ENCODE results near the gene CAPN1. TPM values are rescaled to one million over a fixed set of nuclear protein-coding genes. Genes with fewer than 3 reads are reported as not detected.

The CAPN1 gene
- total RNA-seq, 4 donors from 2014 or later: 52.7 to 153 (median 106) TPM

GRCh38 chr11:65208785-65209710 is 27.3 kb downstream of the CAPN1 start:
- no peak overlapping the region for H3K4me3 ChIP-seq
- ATAC-seq (no peak), DNase-seq (no peak)
- intact Hi-C loops (cut with DNase I; ENCODE audit: low total_unique reads): no loop called here
- H3K27me3 ChIP-seq: no peaks in the 10 kb centered on the region
- H3K27ac ChIP-seq: no peak overlapping the region
- peaks cover 0 to 74% of the 10 kb centered on the region in 2 donors for H3K36me3 ChIP-seq
- TF ChIP-seq CTCF (IDR thresholded peaks at IDR 0.05 in 4 of 5, conservative IDR thresholded peaks at IDR 0.05 in 1 of 5) (no peak), POLR2A (IDR thresholded peaks at IDR 0.05) (no peak)
- H3K9me3 ChIP-seq: no peaks in the 10 kb centered on the region
- H3K4me1 ChIP-seq: no peaks in the 10 kb centered on the region
- in situ Hi-C loops (cut with MboI; ENCODE audit: low sequenced_read_pairs in 4 of 4): no loop called here

- no peak for DNase-seq
- H3K4me1 ChIP-seq: no peaks in the 10 kb centered on the region
- in situ Hi-C loops (cut with MboI; ENCODE audit: low sequenced_read_pairs in 4 of 4): no loop called here
- no peak overlapping the region for H3K27ac ChIP-seq
- no peak for ATAC-seq
- H3K4me3 ChIP-seq: no peak overlapping the region
- TF ChIP-seq POLR2A (IDR thresholded peaks at IDR 0.05): no peak
- no peak for TF ChIP-seq CTCF (IDR thresholded peaks at IDR 0.05 in 4 of 5, conservative IDR thresholded peaks at IDR 0.05 in 1 of 5)
- H3K36me3 ChIP-seq: peaks cover 0 to 69% of the 10 kb centered on the region in 2 donors
- no peaks in the 10 kb centered on the region for H3K9me3 ChIP-seq
- intact Hi-C loops (cut with DNase I; ENCODE audit: low total_unique reads): no loop called here
- H3K27me3 ChIP-seq: no peaks in the 10 kb centered on the region
Measured at GRCh38 chr11:65209711-65210360, 28.1 kb downstream of the CAPN1 start.

GRCh38 chr11:65210361-65210731 is 28.6 kb downstream of the CAPN1 start:
- intact Hi-C loops (cut with DNase I; ENCODE audit: low total_unique reads) (no loop called here), in situ Hi-C loops (cut with MboI; ENCODE audit: low sequenced_read_pairs in 4 of 4) (no loop called here)
- H3K9me3 ChIP-seq: no peaks in the 10 kb centered on the region
- no peak overlapping the region for H3K27ac ChIP-seq
- H3K4me1 ChIP-seq: no peaks in the 10 kb centered on the region
- H3K36me3 ChIP-seq: peaks cover 0 to 64% of the 10 kb centered on the region in 2 donors
- no peak for DNase-seq
- H3K4me3 ChIP-seq: no peak overlapping the region
- no peaks in the 10 kb centered on the region for H3K27me3 ChIP-seq
- ATAC-seq: no peak
- TF ChIP-seq POLR2A (IDR thresholded peaks at IDR 0.05): no peak
- TF ChIP-seq CTCF (IDR thresholded peaks at IDR 0.05 in 4 of 5, conservative IDR thresholded peaks at IDR 0.05 in 1 of 5): no peak

- intact Hi-C loops (cut with DNase I; ENCODE audit: low total_unique reads) (no loop called here), in situ Hi-C loops (cut with MboI; ENCODE audit: low sequenced_read_pairs in 4 of 4) (no loop called here)
- ATAC-seq (no peak), DNase-seq (no peak)
- Histone ChIP-seq H3K36me3 (peaks cover 0 to 60% of the 10 kb centered on the region in 2 donors), H3K9me3 (no peaks in the 10 kb centered on the region), H3K4me3 (no peak overlapping the region), H3K4me1 (no peaks in the 10 kb centered on the region), H3K27ac (no peak overlapping the region), H3K27me3 (no peaks in the 10 kb centered on the region)
- no peak for TF ChIP-seq POLR2A (IDR thresholded peaks at IDR 0.05)
- TF ChIP-seq CTCF (IDR thresholded peaks at IDR 0.05 in 4 of 5, conservative IDR thresholded peaks at IDR 0.05 in 1 of 5): no peak
Measured at GRCh38 chr11:65210748-65211147, 29.0 kb downstream of the CAPN1 start.

All from gastrocnemius medialis (tissue), 4 donors.